HG03045 (cell line): ENCODE results near the gene KRT86.
A peak's percentile ranks its signal among the peaks of the same experiment; 100 is the strongest.
"Not testable (repeated sequence)": the region's sequence is repeated elsewhere in the genome, so short reads cannot be mapped to it uniquely, and the experiment has no call there.

Experiments used
- ATAC-seq: cut with Tn5 transposase; IDR thresholded peaks from one replicate; pipeline ENCODE4 v1.9.1; 2021; ENCODE audit warnings: mild to moderate bottlenecking, moderate library complexity; ENCODE audit not compliant: unreplicated experiment

Gene KRT86

GRCh38 chr12:52267266-52267665, 7.2 kb upstream of the KRT86 start:
- ATAC-seq = no peak

- ATAC-seq = no peak
These were observed 6.7 kb upstream of the KRT86 start for GRCh38 chr12:52267699-52268098.

GRCh38 chr12:52268212-52268611, 6.2 kb upstream of the KRT86 start:
- ATAC-seq = no peak

- no peak for ATAC-seq
These were observed 3.8 kb upstream of the KRT86 start for GRCh38 chr12:52270541-52271070.

GRCh38 chr12:52271158-52271557, 3.3 kb upstream of the KRT86 start:
- ATAC-seq = no peak

GRCh38 chr12:52275686-52276085, 1.2 kb downstream of the KRT86 start:
- no peak for ATAC-seq

GRCh38 chr12:52277486-52278245, 3.2 kb downstream of the KRT86 start:
- ATAC-seq = no peak

GRCh38 chr12:52278575-52279421, 4.4 kb downstream of the KRT86 start:
- peak; percentile 84 for ATAC-seq

GRCh38 chr12:52279422-52280318, 5.2 kb downstream of the KRT86 start:
- ATAC-seq = no peak

GRCh38 chr12:52280319-52280795, 5.9 kb downstream of the KRT86 start:
- ATAC-seq = no peak

- ATAC-seq = no peak
These were observed 6.5 kb downstream of the KRT86 start for GRCh38 chr12:52280796-52281560.

- ATAC-seq = no peak
These were observed 10.2 kb downstream of the KRT86 start for GRCh38 chr12:52284562-52285171.

GRCh38 chr12:52285172-52285745, 10.8 kb downstream of the KRT86 start:
- ATAC-seq = no peak

GRCh38 chr12:52285851-52286530, 11.5 kb downstream of the KRT86 start:
- no peak for ATAC-seq

- ATAC-seq = not testable (repeated sequence)
These were observed 12.7 kb downstream of the KRT86 start for GRCh38 chr12:52286857-52287785.

- ATAC-seq = not testable (repeated sequence)
These were observed 13.7 kb downstream of the KRT86 start for GRCh38 chr12:52287816-52288805.
